Measurements from ENCODE around the gene CPT1B. TPM values are rescaled to one million over a fixed set of nuclear protein-coding genes. Genes with fewer than 3 reads are reported as not detected.

The CPT1B gene
- total RNA-seq, 1 donor from 2014 or later = 27.1 TPM

GRCh38 chr22:50603511-50604255 lies 25.5 kb upstream of the CPT1B start:
- Histone ChIP-seq H3K4me3 (ENCODE audit: low read length in 3 of 3) (no peak overlapping the region), H3K4me1 (ENCODE audit: control insufficient read depth in 3 of 3, insufficient read depth in 3 of 3, low read length in 3 of 3) (peaks cover 0 to 2% (median 0%) of the 10 kb centered on the region in 3 donors), H3K9ac (ENCODE audit: low read depth in 1 of 3, low read length in 3 of 3) (no peak overlapping the region), H3K27ac (ENCODE audit: low read depth, low read length) (no peak overlapping the region), H3K27me3 (ENCODE audit: control insufficient read depth in 3 of 3, insufficient read depth in 3 of 3, low read length in 3 of 3) (peaks cover 39 to 68% (median 68%) of the 10 kb centered on the region in 3 donors), H3K9me3 (ENCODE audit: control insufficient read depth in 3 of 3, low read length in 3 of 3) (no peaks in the 10 kb centered on the region), H3K36me3 (ENCODE audit: control insufficient read depth in 3 of 3, insufficient read depth in 3 of 3, low read length in 3 of 3) (no peaks in the 10 kb centered on the region)

GRCh38 chr22:50602338-50602700 lies 24.1 kb upstream of the CPT1B start:
- Histone ChIP-seq H3K4me3 (ENCODE audit: low read length in 3 of 3) (no peak overlapping the region), H3K4me1 (ENCODE audit: control insufficient read depth in 3 of 3, insufficient read depth in 3 of 3, low read length in 3 of 3) (peaks cover 0 to 2% (median 0%) of the 10 kb centered on the region in 3 donors), H3K9me3 (ENCODE audit: control insufficient read depth in 3 of 3, low read length in 3 of 3) (no peaks in the 10 kb centered on the region), H3K27me3 (ENCODE audit: control insufficient read depth in 3 of 3, insufficient read depth in 3 of 3, low read length in 3 of 3) (peaks cover 38 to 66% (median 60%) of the 10 kb centered on the region in 3 donors), H3K27ac (ENCODE audit: low read depth, low read length) (no peak overlapping the region), H3K36me3 (ENCODE audit: control insufficient read depth in 3 of 3, insufficient read depth in 3 of 3, low read length in 3 of 3) (no peaks in the 10 kb centered on the region), H3K9ac (ENCODE audit: low read depth in 1 of 3, low read length in 3 of 3) (no peak overlapping the region)

GRCh38 chr22:50601669-50602337 lies 23.6 kb upstream of the CPT1B start:
- Histone ChIP-seq H3K9me3 (ENCODE audit: control insufficient read depth in 3 of 3, low read length in 3 of 3) (no peaks in the 10 kb centered on the region), H3K36me3 (ENCODE audit: control insufficient read depth in 3 of 3, insufficient read depth in 3 of 3, low read length in 3 of 3) (no peaks in the 10 kb centered on the region), H3K4me3 (ENCODE audit: low read length in 3 of 3) (no peak overlapping the region), H3K9ac (ENCODE audit: low read depth in 1 of 3, low read length in 3 of 3) (no peak overlapping the region), H3K27me3 (ENCODE audit: control insufficient read depth in 3 of 3, insufficient read depth in 3 of 3, low read length in 3 of 3) (peaks cover 35 to 61% (median 59%) of the 10 kb centered on the region in 3 donors), H3K4me1 (ENCODE audit: control insufficient read depth in 3 of 3, insufficient read depth in 3 of 3, low read length in 3 of 3) (peaks cover 0 to 2% (median 0%) of the 10 kb centered on the region in 3 donors), H3K27ac (ENCODE audit: low read depth, low read length) (no peak overlapping the region)

DNA sequence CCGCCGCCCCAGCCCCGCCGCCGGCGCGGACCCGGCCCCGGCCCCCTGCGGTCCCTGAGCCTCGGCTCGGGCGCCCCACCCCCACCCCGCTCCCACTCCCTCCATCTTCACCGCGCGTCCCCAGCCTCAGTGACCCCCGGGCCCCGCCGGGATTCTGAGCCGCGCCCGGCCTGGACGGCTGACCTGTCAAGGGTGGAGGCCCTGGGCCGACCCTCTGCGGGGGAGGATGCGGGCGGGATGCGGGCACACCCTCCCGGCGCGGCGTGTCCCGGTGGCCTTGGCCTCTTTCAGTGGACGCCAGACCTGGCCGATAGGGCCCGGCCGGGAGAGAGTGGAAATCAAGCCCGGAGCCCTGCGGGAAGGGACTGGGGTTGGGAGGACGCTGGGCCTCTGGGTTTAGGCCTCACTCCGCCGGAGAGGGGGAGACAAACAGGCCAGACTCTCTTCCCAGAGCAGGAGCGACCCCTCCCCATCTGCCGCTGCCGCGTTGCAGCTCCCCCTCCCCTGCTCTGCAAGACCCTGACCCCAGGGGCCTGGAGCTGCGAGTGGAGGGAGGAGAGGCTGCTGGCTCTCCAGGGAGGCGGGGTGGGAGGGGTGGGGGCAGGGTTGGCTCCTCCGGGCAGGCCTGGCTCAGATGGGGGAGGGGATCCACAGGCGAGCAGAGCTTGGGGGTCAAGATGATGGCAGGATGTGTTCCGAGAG lies 22.9 kb upstream of the CPT1B start:
- Histone ChIP-seq H3K27me3 (ENCODE audit: control insufficient read depth in 3 of 3, insufficient read depth in 3 of 3, low read length in 3 of 3) (peaks cover 35 to 61% (median 55%) of the 10 kb centered on the region in 3 donors), H3K9ac (ENCODE audit: low read depth in 1 of 3, low read length in 3 of 3) (no peak overlapping the region), H3K9me3 (ENCODE audit: control insufficient read depth in 3 of 3, low read length in 3 of 3) (no peaks in the 10 kb centered on the region), H3K4me1 (ENCODE audit: control insufficient read depth in 3 of 3, insufficient read depth in 3 of 3, low read length in 3 of 3) (peaks cover 0 to 2% (median 0%) of the 10 kb centered on the region in 3 donors), H3K36me3 (ENCODE audit: control insufficient read depth in 3 of 3, insufficient read depth in 3 of 3, low read length in 3 of 3) (no peaks in the 10 kb centered on the region), H3K27ac (ENCODE audit: low read depth, low read length) (no peak overlapping the region), H3K4me3 (ENCODE audit: low read length in 3 of 3) (no peak overlapping the region)

DNA sequence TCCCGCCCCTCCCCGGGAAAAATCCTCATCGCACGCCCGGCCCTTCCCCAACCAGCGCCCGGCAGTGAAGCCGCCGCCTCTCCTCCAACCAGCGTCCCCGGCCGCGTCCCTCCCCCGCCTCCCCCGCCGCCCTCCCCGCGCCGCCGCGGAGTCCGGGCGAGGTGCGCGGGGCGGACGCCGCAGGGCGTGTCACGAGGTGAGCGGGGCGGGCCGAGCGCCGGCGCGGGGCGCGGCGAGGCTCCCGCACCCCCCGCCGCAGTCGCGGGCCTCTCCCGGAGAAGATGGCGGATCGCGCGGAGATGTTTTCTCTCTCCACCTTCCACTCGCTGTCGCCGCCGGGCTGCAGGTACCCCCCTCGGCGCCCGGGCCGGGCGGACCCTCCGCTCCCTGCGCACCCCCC lies 22.3 kb upstream of the CPT1B start, which contains the start of gene MAPK8IP2:
TSS of gene MAPK8IP2 (plus strand) at position 256 of the 400 bp plus-strand sequence. CDS start at position 282, 26 bp downstream.
- Histone ChIP-seq H3K4me3 (ENCODE audit: low read length in 3 of 3) (no peak within 1 kb of the TSS), H3K4me1 (ENCODE audit: control insufficient read depth in 3 of 3, insufficient read depth in 3 of 3, low read length in 3 of 3) (peaks cover 0 to 2% (median 0%) of the 10 kb centered on the region in 3 donors), H3K27me3 (ENCODE audit: control insufficient read depth in 3 of 3, insufficient read depth in 3 of 3, low read length in 3 of 3) (peaks cover 35 to 58% (median 49%) of the 10 kb centered on the region in 3 donors), H3K36me3 (ENCODE audit: control insufficient read depth in 3 of 3, insufficient read depth in 3 of 3, low read length in 3 of 3) (no peaks in the 10 kb centered on the region), H3K9ac (ENCODE audit: low read depth in 1 of 3, low read length in 3 of 3) (no peak within 1 kb of the TSS), H3K27ac (ENCODE audit: low read depth, low read length) (no peak within 1 kb of the TSS), H3K9me3 (ENCODE audit: control insufficient read depth in 3 of 3, low read length in 3 of 3) (no peaks in the 10 kb centered on the region)

DNA sequence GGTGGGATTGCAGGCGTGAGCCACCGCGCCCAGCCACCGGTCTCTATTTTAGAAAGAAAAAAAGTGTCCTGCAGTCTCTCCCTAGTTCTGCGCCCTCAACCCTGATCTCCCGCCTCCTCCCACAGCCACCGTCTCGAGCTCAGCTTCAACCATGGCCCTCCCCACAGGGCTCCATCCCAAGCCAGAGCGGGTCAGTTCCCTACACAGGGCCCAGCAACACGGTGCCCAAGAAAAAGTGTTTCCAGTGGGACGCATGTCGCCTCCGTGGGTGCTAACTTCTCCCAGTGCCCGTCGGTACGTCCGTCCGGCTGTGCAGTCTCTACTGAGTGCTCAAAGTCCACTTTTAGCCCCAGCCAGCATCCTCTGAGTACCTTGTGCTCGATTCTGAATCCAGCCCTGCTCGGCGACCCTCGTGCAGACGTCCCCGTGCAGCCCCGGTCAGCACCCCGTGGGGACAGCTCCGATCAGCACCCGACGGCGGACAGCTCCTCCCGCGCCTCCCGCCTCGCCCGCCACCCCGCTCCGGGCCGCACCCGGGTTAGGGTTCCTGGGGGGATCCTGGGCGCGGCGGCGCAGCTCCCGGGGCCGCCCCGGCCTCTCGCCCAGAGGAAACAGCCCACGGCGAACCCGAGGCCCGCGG lies 21.7 kb upstream of the CPT1B start:
- Histone ChIP-seq H3K27ac (ENCODE audit: low read depth, low read length) (no peak overlapping the region), H3K4me1 (ENCODE audit: control insufficient read depth in 3 of 3, insufficient read depth in 3 of 3, low read length in 3 of 3) (peaks cover 0 to 2% (median 0%) of the 10 kb centered on the region in 3 donors), H3K36me3 (ENCODE audit: control insufficient read depth in 3 of 3, insufficient read depth in 3 of 3, low read length in 3 of 3) (no peaks in the 10 kb centered on the region), H3K9ac (ENCODE audit: low read depth in 1 of 3, low read length in 3 of 3) (no peak overlapping the region), H3K9me3 (ENCODE audit: control insufficient read depth in 3 of 3, low read length in 3 of 3) (no peaks in the 10 kb centered on the region), H3K4me3 (ENCODE audit: low read length in 3 of 3) (no peak overlapping the region), H3K27me3 (ENCODE audit: control insufficient read depth in 3 of 3, insufficient read depth in 3 of 3, low read length in 3 of 3) (peaks cover 33 to 52% (median 44%) of the 10 kb centered on the region in 3 donors)

- Histone ChIP-seq H3K27me3 (ENCODE audit: control insufficient read depth in 3 of 3, insufficient read depth in 3 of 3, low read length in 3 of 3) (peaks cover 18 to 27% (median 19%) of the 10 kb centered on the region in 3 donors), H3K9me3 (ENCODE audit: control insufficient read depth in 3 of 3, low read length in 3 of 3) (no peaks in the 10 kb centered on the region), H3K4me1 (ENCODE audit: control insufficient read depth in 3 of 3, insufficient read depth in 3 of 3, low read length in 3 of 3) (peaks cover 0 to 2% (median 0%) of the 10 kb centered on the region in 3 donors), H3K27ac (ENCODE audit: low read depth, low read length) (no peak overlapping the region), H3K9ac (ENCODE audit: low read depth in 1 of 3, low read length in 3 of 3) (no peak overlapping the region), H3K4me3 (ENCODE audit: low read length in 3 of 3) (no peak overlapping the region), H3K36me3 (ENCODE audit: control insufficient read depth in 3 of 3, insufficient read depth in 3 of 3, low read length in 3 of 3) (no peaks in the 10 kb centered on the region)
Measured at GRCh38 chr22:50597097-50597496, 18.9 kb upstream of the CPT1B start.

DNA sequence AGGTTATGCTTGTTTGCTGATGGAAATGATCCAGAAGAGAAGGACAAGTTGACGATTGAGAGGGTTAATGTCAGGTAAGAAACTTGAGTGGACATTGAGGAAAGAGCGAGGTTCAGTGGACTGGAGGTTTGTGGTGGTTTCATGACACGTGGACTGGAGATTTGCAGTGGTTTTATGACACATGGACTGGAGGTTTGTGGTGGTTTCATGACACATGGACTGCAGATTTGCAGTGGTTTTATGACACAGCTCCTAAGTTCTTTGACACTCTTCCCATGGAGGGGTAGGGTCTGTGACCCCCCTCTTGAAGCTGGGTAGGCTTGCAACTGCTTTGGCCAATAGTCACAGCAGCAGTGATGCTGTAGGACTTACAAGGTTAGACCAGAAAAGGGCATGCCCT lies 17.0 kb upstream of the CPT1B start:
- no peaks in the 10 kb centered on the region for H3K36me3 ChIP-seq (ENCODE audit: control insufficient read depth in 3 of 3, insufficient read depth in 3 of 3, low read length in 3 of 3)
- H3K27ac ChIP-seq (ENCODE audit: low read depth, low read length) = no peak overlapping the region
- peaks cover 0 to 2% (median 0%) of the 10 kb centered on the region in 3 donors for H3K4me1 ChIP-seq (ENCODE audit: control insufficient read depth in 3 of 3, insufficient read depth in 3 of 3, low read length in 3 of 3)
- H3K27me3 ChIP-seq (ENCODE audit: control insufficient read depth in 3 of 3, insufficient read depth in 3 of 3, low read length in 3 of 3) = peaks cover 10 to 15% (median 11%) of the 10 kb centered on the region in 3 donors
- no peak overlapping the region for H3K9ac ChIP-seq (ENCODE audit: low read depth in 1 of 3, low read length in 3 of 3)
- no peak overlapping the region for H3K4me3 ChIP-seq (ENCODE audit: low read length in 3 of 3)
- H3K9me3 ChIP-seq (ENCODE audit: control insufficient read depth in 3 of 3, low read length in 3 of 3) = no peaks in the 10 kb centered on the region

DNA sequence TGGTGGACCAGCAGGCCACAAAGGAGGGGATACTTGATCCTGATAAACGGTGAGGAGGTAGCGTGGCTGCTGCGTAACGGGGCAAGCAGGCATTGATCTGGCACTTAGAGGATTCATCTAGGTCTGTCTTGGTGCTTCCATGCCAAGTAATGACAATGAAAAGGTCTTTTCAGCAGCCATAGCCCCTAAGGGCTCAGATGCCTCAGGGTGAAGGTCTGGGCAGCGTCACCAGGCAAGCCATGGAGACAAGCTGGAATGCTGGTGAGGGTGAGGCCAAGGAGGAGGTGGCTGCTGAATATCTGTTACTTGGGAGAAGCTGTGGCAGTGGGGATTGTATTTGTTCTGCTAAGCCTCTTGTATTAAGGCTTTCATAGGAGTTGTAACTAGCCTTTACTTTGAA lies 9.2 kb upstream of the CPT1B start:
- no peaks in the 10 kb centered on the region for H3K36me3 ChIP-seq (ENCODE audit: control insufficient read depth in 3 of 3, insufficient read depth in 3 of 3, low read length in 3 of 3)
- H3K27me3 ChIP-seq (ENCODE audit: control insufficient read depth in 3 of 3, insufficient read depth in 3 of 3, low read length in 3 of 3) = no peaks in the 10 kb centered on the region
- no peak overlapping the region for H3K4me3 ChIP-seq (ENCODE audit: low read length in 3 of 3)
- peaks cover 8 to 9% (median 8%) of the 10 kb centered on the region in 3 donors for H3K4me1 ChIP-seq (ENCODE audit: control insufficient read depth in 3 of 3, insufficient read depth in 3 of 3, low read length in 3 of 3)
- no peaks in the 10 kb centered on the region for H3K9me3 ChIP-seq (ENCODE audit: control insufficient read depth in 3 of 3, low read length in 3 of 3)
- H3K9ac ChIP-seq (ENCODE audit: low read depth in 1 of 3, low read length in 3 of 3) = no peak overlapping the region
- H3K27ac ChIP-seq (ENCODE audit: low read depth, low read length) = no peak overlapping the region

Measured in skeletal muscle tissue (tissue), 4 donors.